NCI-H1417 treated with DMSO at 0.1 percent for 48 hours (cell line): ENCODE data around the gene TMEM170A.
"Not testable (repeated sequence)": the region's sequence is repeated elsewhere in the genome, so short reads cannot be mapped to it uniquely, and the experiment has no call there.

Source experiments
- DNase-seq: peaks from one replicate; lab custom pipeline; 2025; lab: John Stamatoyannopoulos, UW

The TMEM170A gene

GRCh38 chr16:75452464-75453190, 11.9 kb downstream of the TMEM170A start:
- DNase-seq = no peak

GRCh38 chr16:75446416-75446815, 18.1 kb downstream of the TMEM170A start:
- DNase-seq = no peak

- no peak for DNase-seq
These were observed 19.2 kb downstream of the TMEM170A start for GRCh38 chr16:75445298-75445697.

- DNase-seq = no peak
These were observed 21.2 kb downstream of the TMEM170A start for GRCh38 chr16:75443298-75443697.

- peak; percentile 71 for DNase-seq
These were observed 30.6 kb downstream of the TMEM170A start for GRCh38 chr16:75433732-75434413.

- DNase-seq = peak; percentile 71
These were observed 31.4 kb downstream of the TMEM170A start, which contains the start of gene CFDP1 for GRCh38 chr16:75432828-75433731. Gene CFDP1 (minus strand): TSS chr16:75433503. CDS start chr16:75433352, 151 bp downstream.

- no peak for DNase-seq
These were observed 34.7 kb downstream of the TMEM170A start for GRCh38 chr16:75429621-75430403.

GRCh38 chr16:75426524-75426923, 38.0 kb downstream of the TMEM170A start:
- DNase-seq = not testable (repeated sequence)

- DNase-seq = not testable (repeated sequence)
These were observed 40.3 kb downstream of the TMEM170A start for GRCh38 chr16:75424105-75424762.

- no peak for DNase-seq
These were observed 40.8 kb downstream of the TMEM170A start for GRCh38 chr16:75423723-75424104.

- DNase-seq = no peak
These were observed 42.7 kb downstream of the TMEM170A start for GRCh38 chr16:75421820-75422126.

- DNase-seq = no peak
These were observed 43.3 kb downstream of the TMEM170A start for GRCh38 chr16:75420987-75421819.

GRCh38 chr16:75416904-75417565, 47.5 kb downstream of the TMEM170A start:
- no peak for DNase-seq

GRCh38 chr16:75415169-75415905, 49.2 kb downstream of the TMEM170A start:
- no peak for DNase-seq

- no peak for DNase-seq
These were observed 50.5 kb downstream of the TMEM170A start for GRCh38 chr16:75413951-75414350.

GRCh38 chr16:75406943-75407342, 57.5 kb downstream of the TMEM170A start:
- DNase-seq = no peak

GRCh38 chr16:75402821-75403475, 61.5 kb downstream of the TMEM170A start:
- no peak for DNase-seq

- no peak for DNase-seq
These were observed 62.2 kb downstream of the TMEM170A start for GRCh38 chr16:75402159-75402820.
